GDM1 (cell line): ENCODE data around the gene RAB33B.

Experiments used
- DNase-seq: peaks from one replicate; lab custom pipeline; 2025; lab: John Stamatoyannopoulos, UW

RAB33B gene

DNA sequence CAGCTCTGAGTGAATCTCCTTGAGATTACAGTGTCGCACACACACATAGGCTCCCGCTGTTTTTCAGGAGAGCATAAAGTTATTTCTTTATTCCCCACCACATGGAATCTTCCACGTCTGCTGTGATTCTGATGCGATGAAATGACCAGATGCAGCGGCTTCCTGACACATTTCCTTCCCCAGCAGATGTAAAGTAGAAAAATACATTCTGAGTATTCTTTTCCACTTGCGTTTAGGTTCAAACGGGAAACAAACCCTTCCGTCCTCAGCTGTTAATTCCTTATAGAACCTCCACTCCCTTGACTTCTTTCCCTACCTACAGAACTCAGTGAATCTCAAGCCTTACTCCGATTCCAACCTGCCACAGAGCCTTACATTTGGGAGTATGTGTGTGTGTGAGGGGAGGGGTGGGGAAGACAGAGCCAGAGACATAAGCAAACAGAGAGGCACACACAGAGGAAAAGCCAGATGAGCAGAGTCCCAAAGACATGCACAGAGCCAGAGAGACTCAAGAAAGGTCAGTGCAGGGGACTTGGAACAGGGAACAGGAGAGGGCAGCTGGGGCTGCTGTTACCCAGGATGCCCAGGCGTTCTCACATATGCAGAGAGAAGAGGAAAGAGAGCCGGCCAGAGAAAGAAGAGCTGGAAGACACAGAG is 54.8 kb downstream of the RAB33B start:
- DNase-seq = no peak

DNA sequence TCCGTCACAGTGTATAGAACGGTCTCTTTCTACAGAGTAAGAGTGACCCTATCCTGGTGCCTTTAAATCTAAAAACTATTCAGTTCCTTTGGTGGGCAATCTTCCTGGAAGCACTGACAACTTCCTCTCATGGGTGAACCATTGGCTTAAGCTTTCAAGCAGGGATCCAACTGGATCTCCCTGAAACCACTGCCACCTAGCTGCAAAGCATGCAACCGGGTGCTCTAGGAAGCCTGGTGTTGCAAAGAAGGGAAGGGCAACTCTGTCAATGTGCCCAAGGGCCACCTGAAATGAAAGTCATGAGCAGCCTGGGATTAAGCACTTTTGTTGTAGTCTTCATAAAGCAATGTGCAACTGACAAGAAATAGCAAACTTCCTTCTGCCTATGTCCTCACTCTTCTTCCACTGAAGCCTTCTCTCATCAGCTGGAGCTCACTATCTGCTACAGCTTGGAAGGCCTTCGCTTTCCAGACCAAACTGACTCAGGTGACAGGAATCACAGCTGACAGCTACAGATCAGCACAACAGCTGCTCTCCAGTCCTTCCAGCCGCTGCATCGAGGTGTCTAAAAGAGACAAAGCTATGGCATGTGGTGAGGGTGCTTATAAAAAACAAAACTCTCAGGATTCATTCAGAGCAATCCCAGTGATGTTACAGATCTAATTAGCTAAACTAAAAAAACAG is 55.9 kb downstream of the RAB33B start:
- no peak for DNase-seq

DNA sequence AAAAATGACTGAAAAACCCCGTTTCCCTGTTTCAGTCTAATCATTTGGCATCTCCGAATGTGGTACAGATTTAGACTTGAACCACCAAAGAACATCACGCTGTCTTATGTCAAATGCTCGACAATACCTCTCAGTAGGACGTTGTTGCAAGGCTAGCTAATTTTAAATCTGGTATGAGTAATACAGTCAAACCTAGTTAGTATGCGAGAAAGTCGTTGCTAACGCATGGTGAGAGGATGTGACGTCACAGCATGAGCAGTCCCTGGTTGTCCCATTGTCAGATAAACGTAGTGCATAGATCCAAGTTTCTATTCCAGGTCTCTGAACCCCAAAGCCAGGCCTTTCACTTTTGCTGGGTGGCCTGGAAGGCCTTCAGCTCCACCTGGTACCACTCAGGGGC is 57.4 kb downstream of the RAB33B start:
- no peak for DNase-seq

- no peak for DNase-seq
Observed at GRCh38 chr4:139514382-139515059, 60.6 kb downstream of the RAB33B start.

GRCh38 chr4:139515531-139515958 is 61.6 kb downstream of the RAB33B start:
- no peak for DNase-seq

GRCh38 chr4:139521754-139522401 is 68.0 kb downstream of the RAB33B start:
- DNase-seq = no peak

GRCh38 chr4:139522457-139522856 is 68.5 kb downstream of the RAB33B start:
- no peak for DNase-seq

GRCh38 chr4:139523076-139523475 is 69.2 kb downstream of the RAB33B start:
- DNase-seq = no peak

DNA sequence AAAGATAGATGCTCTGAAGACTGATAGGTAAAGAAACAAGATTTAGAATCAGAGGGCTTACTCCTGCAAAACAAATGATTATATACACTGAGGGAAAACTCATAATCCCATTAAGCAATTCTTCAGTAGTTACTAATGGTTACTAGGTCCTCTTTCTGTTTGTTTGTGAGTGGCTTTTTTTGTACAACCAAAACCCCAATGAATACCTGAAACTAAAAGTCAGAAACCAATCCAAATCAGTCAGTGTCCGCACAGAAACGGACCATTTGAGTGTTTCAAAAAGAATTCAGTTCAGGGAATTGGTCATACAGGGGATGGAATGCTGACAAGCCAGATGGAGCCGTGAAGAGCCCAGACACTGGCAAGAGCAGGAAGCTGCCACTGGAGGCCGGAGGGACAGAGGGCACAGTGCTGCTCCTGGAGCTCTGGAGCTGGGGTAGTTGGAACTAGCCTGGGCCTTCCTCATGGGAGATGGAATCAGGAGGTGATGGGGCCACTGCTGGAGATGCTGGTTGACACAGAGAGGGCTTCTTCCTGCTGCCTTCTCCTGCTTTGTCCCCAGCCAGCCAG is 70.2 kb downstream of the RAB33B start:
- no peak for DNase-seq

DNA sequence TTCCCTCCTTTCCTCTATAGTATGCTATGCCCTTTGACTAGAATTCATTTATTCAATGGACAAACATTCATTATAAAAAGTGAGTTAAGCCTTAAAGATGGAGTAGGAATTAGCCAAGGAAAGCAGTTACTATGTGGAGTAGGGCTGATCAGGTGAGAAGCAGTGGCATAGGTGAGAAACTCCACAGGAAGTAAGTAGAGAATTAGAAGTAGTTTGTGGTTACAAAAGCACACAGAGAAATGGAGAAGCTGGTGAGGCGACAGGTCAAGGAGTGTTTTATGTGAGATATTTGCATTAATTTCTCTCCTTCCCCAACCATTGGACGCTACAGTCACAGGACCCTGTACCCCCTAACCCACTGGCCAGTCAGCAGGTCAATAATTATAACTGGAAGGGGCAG is 71.5 kb downstream of the RAB33B start:
- no peak for DNase-seq
